ENCODE measurements around the gene PLB1.
A peak's percentile ranks its signal among the peaks of the same experiment; 100 is the strongest.

Gene PLB1

GRCh38 chr2:28538134-28538533, 42.3 kb downstream of the PLB1 start:
- Histone ChIP-seq H3K9me3 (ENCODE audit: control insufficient read depth, low read length) (no peaks in the 10 kb centered on the region), H3K4me1 (ENCODE audit: control insufficient read depth, insufficient read depth, low read length, poor library complexity, severe bottlenecking) (peaks cover 2% of the 10 kb centered on the region), H3K27ac (ENCODE audit: low read depth, low read length, severe bottlenecking) (no peak overlapping the region), H3K4me3 (ENCODE audit: extremely low read depth, insufficient read depth, low read length, poor library complexity, severe bottlenecking) (no peak overlapping the region), H3K36me3 (ENCODE audit: control insufficient read depth, insufficient read depth, low read length) (no peaks in the 10 kb centered on the region)
- WGBS, 2 experiments (ENCODE audit: insufficient coverage in 2 of 2), result 95 to 96% methylated on average over 4 to 8 of the region's 9 CpGs

DNA sequence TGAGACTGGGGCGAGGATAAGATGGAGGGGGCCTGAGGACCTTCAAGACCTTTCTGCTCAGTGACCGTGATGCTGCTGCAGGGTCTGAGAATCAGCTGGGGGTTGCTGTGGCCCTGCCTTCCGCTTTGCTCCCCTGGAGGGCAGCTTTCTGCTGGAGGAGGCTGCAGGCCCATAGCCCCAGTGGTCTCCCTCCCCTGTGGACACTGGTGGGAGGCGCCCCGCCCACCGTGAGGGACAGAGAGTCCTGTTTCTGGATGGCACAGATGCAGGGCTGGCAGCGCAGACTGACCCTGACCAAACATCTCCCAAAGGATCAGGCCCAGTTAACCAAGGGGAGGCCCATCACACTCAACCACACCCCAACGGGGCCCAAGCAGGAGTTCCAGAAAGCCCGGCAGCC, 42.8 kb downstream of the PLB1 start:
- H3K36me3 ChIP-seq (ENCODE audit: control insufficient read depth, insufficient read depth, low read length), result no peaks in the 10 kb centered on the region
- no peak overlapping the region for H3K4me3 ChIP-seq (ENCODE audit: extremely low read depth, insufficient read depth, low read length, poor library complexity, severe bottlenecking)
- H3K9me3 ChIP-seq (ENCODE audit: control insufficient read depth, low read length), result no peaks in the 10 kb centered on the region
- H3K4me1 ChIP-seq (ENCODE audit: control insufficient read depth, insufficient read depth, low read length, poor library complexity, severe bottlenecking), result peaks cover 7% of the 10 kb centered on the region
- WGBS, 2 experiments (ENCODE audit: insufficient coverage in 2 of 2), result 88 to 89% methylated on average over 4 of the region's 9 CpGs
- H3K27ac ChIP-seq (ENCODE audit: low read depth, low read length, severe bottlenecking), result no peak overlapping the region

GRCh38 chr2:28539118-28539541, 43.3 kb downstream of the PLB1 start:
- Histone ChIP-seq H3K36me3 (ENCODE audit: control insufficient read depth, insufficient read depth, low read length) (no peaks in the 10 kb centered on the region), H3K9me3 (ENCODE audit: control insufficient read depth, low read length) (no peaks in the 10 kb centered on the region), H3K27ac (ENCODE audit: low read depth, low read length, severe bottlenecking) (no peak overlapping the region), H3K4me3 (ENCODE audit: extremely low read depth, insufficient read depth, low read length, poor library complexity, severe bottlenecking) (no peak overlapping the region), H3K4me1 (ENCODE audit: control insufficient read depth, insufficient read depth, low read length, poor library complexity, severe bottlenecking) (peaks cover 12% of the 10 kb centered on the region)
- 95 to 96% methylated on average over 10 to 12 of the region's 14 CpGs for WGBS, 2 experiments (ENCODE audit: insufficient coverage in 2 of 2)

GRCh38 chr2:28543316-28544035, 47.6 kb downstream of the PLB1 start:
- H3K4me3 ChIP-seq (ENCODE audit: extremely low read depth, insufficient read depth, low read length, poor library complexity, severe bottlenecking), result no peak overlapping the region
- H3K36me3 ChIP-seq (ENCODE audit: control insufficient read depth, insufficient read depth, low read length), result no peaks in the 10 kb centered on the region
- H3K4me1 ChIP-seq (ENCODE audit: control insufficient read depth, insufficient read depth, low read length, poor library complexity, severe bottlenecking), result peaks cover 34% of the 10 kb centered on the region
- H3K27ac ChIP-seq (ENCODE audit: low read depth, low read length, severe bottlenecking), result peak overlapping the region; percentile 86
- no peaks in the 10 kb centered on the region for H3K9me3 ChIP-seq (ENCODE audit: control insufficient read depth, low read length)
- WGBS, 2 experiments (ENCODE audit: insufficient coverage in 2 of 2), result 91% methylated on average over 14 to 15 of the region's 20 CpGs

DNA sequence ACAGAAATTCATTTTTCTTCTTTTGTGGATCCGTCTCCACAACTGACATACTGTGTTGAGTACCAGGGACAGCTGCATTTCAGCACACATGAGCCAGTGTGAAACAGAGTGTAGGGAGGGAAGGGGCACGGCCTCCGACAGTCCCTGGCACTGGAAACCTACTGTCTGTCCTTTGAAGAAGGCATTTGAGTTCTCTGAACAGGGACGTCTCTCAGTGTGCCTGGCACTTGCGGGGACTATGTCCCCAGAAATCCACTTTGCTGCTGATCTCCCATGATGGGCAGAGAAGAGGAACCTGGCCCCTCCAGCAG, 48.1 kb downstream of the PLB1 start:
- Histone ChIP-seq H3K4me3 (ENCODE audit: extremely low read depth, insufficient read depth, low read length, poor library complexity, severe bottlenecking) (no peak overlapping the region), H3K4me1 (ENCODE audit: control insufficient read depth, insufficient read depth, low read length, poor library complexity, severe bottlenecking) (peaks cover 34% of the 10 kb centered on the region), H3K9me3 (ENCODE audit: control insufficient read depth, low read length) (no peaks in the 10 kb centered on the region), H3K27ac (ENCODE audit: low read depth, low read length, severe bottlenecking) (peak overlapping the region; percentile 86), H3K36me3 (ENCODE audit: control insufficient read depth, insufficient read depth, low read length) (no peaks in the 10 kb centered on the region)
- WGBS, 2 experiments (ENCODE audit: insufficient coverage in 2 of 2), result 83 to 91% methylated on average over 3 to 5 of the region's 5 CpGs

DNA sequence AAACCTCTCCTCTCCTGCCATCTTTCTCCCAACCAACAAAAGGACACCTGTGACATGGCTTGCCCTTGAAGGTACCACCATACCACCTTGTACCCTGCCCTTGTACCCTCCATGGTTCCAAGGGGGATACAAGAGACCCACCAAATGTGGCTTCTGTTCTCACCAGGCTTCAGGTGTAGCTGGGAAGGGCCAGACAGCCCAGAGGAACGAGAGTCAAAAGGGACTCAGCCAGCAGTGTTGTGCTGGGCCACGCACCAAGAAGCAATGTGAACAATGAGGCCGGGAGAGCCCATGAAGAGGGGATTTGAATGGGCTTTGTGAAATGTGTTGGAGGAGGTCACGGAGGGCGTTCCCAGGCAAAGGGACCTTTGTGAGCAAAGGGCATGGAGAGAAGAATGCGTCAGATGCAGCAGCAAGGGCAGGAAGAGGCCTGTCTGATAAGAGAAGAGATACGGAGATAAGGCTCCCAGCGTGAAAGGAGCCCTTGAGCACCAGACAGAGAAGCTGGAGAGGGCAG, 48.6 kb downstream of the PLB1 start:
- H3K4me1 ChIP-seq (ENCODE audit: control insufficient read depth, insufficient read depth, low read length, poor library complexity, severe bottlenecking), result peaks cover 34% of the 10 kb centered on the region
- H3K27ac ChIP-seq (ENCODE audit: low read depth, low read length, severe bottlenecking), result peak overlapping the region; percentile 86
- H3K4me3 ChIP-seq (ENCODE audit: extremely low read depth, insufficient read depth, low read length, poor library complexity, severe bottlenecking), result no peak overlapping the region
- H3K9me3 ChIP-seq (ENCODE audit: control insufficient read depth, low read length), result no peaks in the 10 kb centered on the region
- 24 to 29% methylated on average over 8 of the region's 8 CpGs for WGBS, 2 experiments (ENCODE audit: insufficient coverage in 2 of 2)
- no peaks in the 10 kb centered on the region for H3K36me3 ChIP-seq (ENCODE audit: control insufficient read depth, insufficient read depth, low read length)

- H3K4me1 ChIP-seq (ENCODE audit: control insufficient read depth, insufficient read depth, low read length, poor library complexity, severe bottlenecking), result peaks cover 34% of the 10 kb centered on the region
- H3K9me3 ChIP-seq (ENCODE audit: control insufficient read depth, low read length), result no peaks in the 10 kb centered on the region
- H3K36me3 ChIP-seq (ENCODE audit: control insufficient read depth, insufficient read depth, low read length), result no peaks in the 10 kb centered on the region
- H3K27ac ChIP-seq (ENCODE audit: low read depth, low read length, severe bottlenecking), result peak overlapping the region; percentile 86
- 85 to 87% methylated on average over 12 to 16 of the region's 18 CpGs for WGBS, 2 experiments (ENCODE audit: insufficient coverage in 2 of 2)
- no peak overlapping the region for H3K4me3 ChIP-seq (ENCODE audit: extremely low read depth, insufficient read depth, low read length, poor library complexity, severe bottlenecking)
These were observed 49.2 kb downstream of the PLB1 start for GRCh38 chr2:28544922-28545589.

DNA sequence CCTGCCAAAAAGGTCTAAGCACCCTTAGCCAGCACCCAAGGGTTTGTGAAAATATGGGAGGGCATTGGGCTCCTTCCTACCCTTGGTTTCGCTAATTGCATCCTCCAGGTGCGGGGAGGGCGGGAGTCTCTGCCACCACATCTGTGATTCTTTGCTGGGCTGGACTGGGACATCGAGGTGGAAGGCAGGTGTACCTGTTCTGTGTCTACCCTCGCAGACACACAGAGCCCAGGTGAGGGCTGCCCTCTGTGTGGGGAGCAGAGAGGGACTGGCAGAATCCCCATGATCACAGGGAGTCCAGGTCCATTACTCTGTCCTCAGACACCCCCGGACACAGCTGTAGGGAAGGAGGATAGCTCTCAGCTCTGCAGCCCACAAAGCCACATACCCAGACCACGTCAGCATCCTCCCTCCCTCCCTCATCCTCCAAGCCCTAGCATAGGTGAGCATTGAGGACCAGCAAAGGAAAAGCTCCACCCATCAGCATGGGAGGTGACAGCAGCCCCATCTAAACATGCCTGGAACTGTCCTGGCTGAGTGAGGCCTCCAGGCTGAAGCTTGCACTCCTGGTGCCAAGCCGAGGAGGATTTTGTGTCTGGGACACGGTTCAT, 49.8 kb downstream of the PLB1 start:
- H3K4me1 ChIP-seq (ENCODE audit: control insufficient read depth, insufficient read depth, low read length, poor library complexity, severe bottlenecking), result peaks cover 34% of the 10 kb centered on the region
- no peaks in the 10 kb centered on the region for H3K9me3 ChIP-seq (ENCODE audit: control insufficient read depth, low read length)
- WGBS, 2 experiments (ENCODE audit: insufficient coverage in 2 of 2), result 93% methylated on average over 4 to 6 of the region's 9 CpGs
- H3K4me3 ChIP-seq (ENCODE audit: extremely low read depth, insufficient read depth, low read length, poor library complexity, severe bottlenecking), result no peak overlapping the region
- H3K27ac ChIP-seq (ENCODE audit: low read depth, low read length, severe bottlenecking), result no peak overlapping the region
- no peaks in the 10 kb centered on the region for H3K36me3 ChIP-seq (ENCODE audit: control insufficient read depth, insufficient read depth, low read length)

- Histone ChIP-seq H3K9me3 (ENCODE audit: control insufficient read depth, low read length) (no peaks in the 10 kb centered on the region), H3K36me3 (ENCODE audit: control insufficient read depth, insufficient read depth, low read length) (no peaks in the 10 kb centered on the region), H3K27ac (ENCODE audit: low read depth, low read length, severe bottlenecking) (no peak overlapping the region), H3K4me1 (ENCODE audit: control insufficient read depth, insufficient read depth, low read length, poor library complexity, severe bottlenecking) (peaks cover 34% of the 10 kb centered on the region), H3K4me3 (ENCODE audit: extremely low read depth, insufficient read depth, low read length, poor library complexity, severe bottlenecking) (no peak overlapping the region)
- WGBS, 2 experiments (ENCODE audit: insufficient coverage in 2 of 2), result 67 to 92% methylated on average over 3 to 4 of the region's 7 CpGs
These were observed 50.4 kb downstream of the PLB1 start for GRCh38 chr2:28546242-28546641.

DNA sequence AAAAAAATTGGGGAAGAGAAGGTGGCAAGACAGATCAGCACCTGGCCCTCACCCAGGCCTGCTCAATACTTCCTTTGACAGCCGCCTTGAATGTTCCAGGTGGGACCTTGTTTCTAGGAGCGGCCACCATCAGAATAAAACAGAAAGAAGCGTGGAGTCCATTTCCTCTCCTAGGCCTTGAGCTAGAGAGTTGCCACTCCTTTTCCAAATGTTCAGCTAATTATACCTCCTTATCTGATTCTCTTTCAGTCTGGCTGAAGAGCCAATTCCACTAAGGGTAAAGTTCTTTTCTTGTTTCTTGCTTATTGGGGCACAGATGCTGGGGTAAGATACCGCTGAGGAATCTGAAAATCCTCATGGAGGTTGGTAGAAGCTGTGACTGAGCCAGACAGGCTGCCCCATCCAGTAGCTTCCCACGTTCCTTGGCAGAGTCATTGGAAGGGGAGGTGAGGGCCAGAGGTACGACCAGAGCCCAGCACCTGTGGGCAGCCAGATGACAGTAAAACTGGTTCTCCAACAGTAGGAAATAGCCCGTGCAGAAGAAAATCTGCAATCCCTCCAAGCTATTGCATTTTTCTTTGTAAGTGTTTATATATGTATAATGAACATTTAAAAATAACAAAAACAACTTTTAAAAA, 51.5 kb downstream of the PLB1 start:
- 82 to 96% methylated on average over 5 to 6 of the region's 7 CpGs for WGBS, 2 experiments (ENCODE audit: insufficient coverage in 2 of 2)
- no peaks in the 10 kb centered on the region for H3K36me3 ChIP-seq (ENCODE audit: control insufficient read depth, insufficient read depth, low read length)
- H3K4me3 ChIP-seq (ENCODE audit: extremely low read depth, insufficient read depth, low read length, poor library complexity, severe bottlenecking), result no peak overlapping the region
- peaks cover 34% of the 10 kb centered on the region for H3K4me1 ChIP-seq (ENCODE audit: control insufficient read depth, insufficient read depth, low read length, poor library complexity, severe bottlenecking)
- no peaks in the 10 kb centered on the region for H3K9me3 ChIP-seq (ENCODE audit: control insufficient read depth, low read length)
- H3K27ac ChIP-seq (ENCODE audit: low read depth, low read length, severe bottlenecking), result no peak overlapping the region

Data from mesodermal cell (in vitro differentiated cells).